OCI-LY3 (cell line): ENCODE data around the gene C13orf46.

Experiments
- H2AFZ ChIP-seq: fragments of 200-600, 300-600 bp; shearing (Covaris generic); 2 replicates; pipeline ENCODE4 v1.6.0; 2014; ENCODE audit warnings: antibody characterized with exemption, low read depth, low read length
- H3K27ac ChIP-seq: fragments of 200-600, 300-600 bp; sonication (generic); 2 replicates; pipeline ENCODE4 v1.5.1; 2014; ENCODE audit warnings: mild to moderate bottlenecking, low read length, moderate library complexity, mixed read lengths
- H3K27me3 ChIP-seq: fragments of 200-600, 300-600 bp; sonication (generic); 2 replicates; pipeline ENCODE4 v1.6.1; 2014; ENCODE audit warnings: low read depth, low read length, mixed read lengths
- H3K36me3 ChIP-seq: fragments of 200-600, 300-600 bp; sonication (generic); replicated peaks from 2 replicates; pipeline ENCODE3; 2014; ENCODE audit warnings: low read depth, low read length, mixed read lengths
- H3K4me1 ChIP-seq: fragments of 300-600, 200-600 bp; sonication (generic); 2 replicates; pipeline ENCODE4 v1.6.1; 2014; ENCODE audit warnings: low read length, mixed read lengths
- H3K4me2 ChIP-seq: fragments of 200-600, 300-600 bp; sonication (generic); 2 replicates; pipeline ENCODE4 v1.6.1; 2014; ENCODE audit warnings: low read length, mixed read lengths
- H3K4me3 ChIP-seq: fragments of 300-600, 200-600 bp; sonication (generic); 2 replicates; pipeline ENCODE4 v1.5.1; 2014; ENCODE audit warnings: antibody characterized with exemption, mild to moderate bottlenecking, low read length, moderate library complexity
- H3K79me2 ChIP-seq: fragments of 300-600, 200-600 bp; shearing (Covaris generic); 2 replicates; pipeline ENCODE4 v1.6.1; 2014; ENCODE audit warnings: mild to moderate bottlenecking, low read length, mixed read lengths
- H3K9ac ChIP-seq: fragments of 300-600, 200-600 bp; shearing (Covaris generic); 2 replicates; pipeline ENCODE4 v1.6.0; 2014; ENCODE audit warnings: mild to moderate bottlenecking, low read length, moderate library complexity
- H3K9me3 ChIP-seq: fragments of 200-600, 300-600 bp; shearing (Covaris generic); 2 replicates; pipeline ENCODE4 v1.6.1; 2014; ENCODE audit warnings: low read length, mixed read lengths; ENCODE audit not compliant: insufficient read depth
- H4K20me1 ChIP-seq: fragments of 200-600, 300-600 bp; sonication (generic); 2 replicates; pipeline ENCODE4 v1.6.1; 2016; ENCODE audit warnings: low read length, mixed read lengths; ENCODE audit not compliant: insufficient read depth
- EZH2phosphoT487 ChIP-seq: fragments of 200-600 bp; shearing (Covaris generic); IDR thresholded peaks from 2 replicates; pipeline ENCODE4 v1.6.1; 2018; ENCODE audit warnings: antibody characterized with exemption, mixed run types, low read depth
- TF ChIP-seq, protein P1 (sequence below): fragments of 200-600, 300-600 bp; sonication (generic); IDR thresholded peaks from 2 replicates; pipeline ENCODE4 v1.5.1; 2014; ENCODE audit warnings: antibody characterized with exemption, low read length, low read depth

The C13orf46 gene

DNA sequence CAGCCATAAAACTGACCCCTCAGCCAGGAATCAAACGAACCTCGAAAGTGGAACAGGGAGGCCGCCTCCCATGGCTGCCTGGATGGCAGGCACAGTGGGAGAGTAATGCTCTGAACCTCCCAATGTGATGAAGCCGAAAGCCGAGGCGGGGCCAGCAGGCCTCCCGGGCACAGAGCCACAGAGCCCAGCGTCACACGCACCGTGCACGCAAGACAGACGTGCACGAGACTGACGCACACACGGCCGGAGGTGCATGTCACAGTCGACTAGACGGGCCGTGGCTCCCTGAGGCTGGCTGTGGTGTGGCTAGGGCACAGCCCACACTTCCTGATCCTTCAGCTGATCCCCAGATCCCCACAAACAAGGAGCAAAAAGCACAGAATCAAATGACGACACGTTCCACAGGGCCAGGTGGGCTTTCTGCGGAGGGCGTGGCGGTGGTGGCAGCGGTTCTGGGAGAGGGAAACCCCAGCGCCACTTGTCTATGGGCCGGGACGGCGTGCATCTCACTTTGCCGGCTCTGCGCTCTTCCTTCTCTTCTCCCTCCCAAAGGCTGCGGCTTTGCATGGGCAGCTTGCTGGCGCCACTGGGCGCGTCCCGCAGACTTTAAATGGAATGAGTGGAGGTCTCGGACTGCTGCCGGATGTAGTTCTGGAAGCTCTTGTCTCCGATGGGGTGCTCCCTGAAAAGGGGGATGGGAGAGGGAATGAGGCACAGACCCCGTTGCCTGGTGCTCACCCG, 5.0 kb upstream of the C13orf46 start:
- Histone ChIP-seq H3K36me3 (no peaks in the 10 kb centered on the region), H3K9me3 (no peaks in the 10 kb centered on the region)
- TF ChIP-seq EZH2phosphoT487, result no peak
- TF ChIP-seq, protein P1, sequence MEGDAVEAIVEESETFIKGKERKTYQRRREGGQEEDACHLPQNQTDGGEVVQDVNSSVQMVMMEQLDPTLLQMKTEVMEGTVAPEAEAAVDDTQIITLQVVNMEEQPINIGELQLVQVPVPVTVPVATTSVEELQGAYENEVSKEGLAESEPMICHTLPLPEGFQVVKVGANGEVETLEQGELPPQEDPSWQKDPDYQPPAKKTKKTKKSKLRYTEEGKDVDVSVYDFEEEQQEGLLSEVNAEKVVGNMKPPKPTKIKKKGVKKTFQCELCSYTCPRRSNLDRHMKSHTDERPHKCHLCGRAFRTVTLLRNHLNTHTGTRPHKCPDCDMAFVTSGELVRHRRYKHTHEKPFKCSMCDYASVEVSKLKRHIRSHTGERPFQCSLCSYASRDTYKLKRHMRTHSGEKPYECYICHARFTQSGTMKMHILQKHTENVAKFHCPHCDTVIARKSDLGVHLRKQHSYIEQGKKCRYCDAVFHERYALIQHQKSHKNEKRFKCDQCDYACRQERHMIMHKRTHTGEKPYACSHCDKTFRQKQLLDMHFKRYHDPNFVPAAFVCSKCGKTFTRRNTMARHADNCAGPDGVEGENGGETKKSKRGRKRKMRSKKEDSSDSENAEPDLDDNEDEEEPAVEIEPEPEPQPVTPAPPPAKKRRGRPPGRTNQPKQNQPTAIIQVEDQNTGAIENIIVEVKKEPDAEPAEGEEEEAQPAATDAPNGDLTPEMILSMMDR, result no peak

GRCh38 chr13:113977976-113978375, 4.1 kb upstream of the C13orf46 start:
- Histone ChIP-seq H3K27me3 (no peaks in the 10 kb centered on the region), H3K79me2 (no peaks in the 10 kb centered on the region), H3K36me3 (no peaks in the 10 kb centered on the region), H4K20me1 (no peaks in the 10 kb centered on the region), H2AFZ (no peak overlapping the region), H3K4me1 (no peaks in the 10 kb centered on the region), H3K27ac (no peak overlapping the region), H3K4me3 (no peak overlapping the region), H3K4me2 (no peak overlapping the region), H3K9me3 (no peaks in the 10 kb centered on the region), H3K9ac (no peak overlapping the region)
- TF ChIP-seq, protein P1, result no peak
- TF ChIP-seq EZH2phosphoT487, result no peak

More for the DNA sequence above, 5.0 kb upstream of the C13orf46 start:
- H3K27ac ChIP-seq, result no peak overlapping the region
- H3K4me2 ChIP-seq, result no peak overlapping the region
- no peak overlapping the region for H2AFZ ChIP-seq
- H3K79me2 ChIP-seq, result no peaks in the 10 kb centered on the region
- H3K27me3 ChIP-seq, result no peaks in the 10 kb centered on the region
- H3K9ac ChIP-seq, result no peak overlapping the region
- H3K4me3 ChIP-seq, result no peak overlapping the region
- H4K20me1 ChIP-seq, result no peaks in the 10 kb centered on the region
- H3K4me1 ChIP-seq, result no peaks in the 10 kb centered on the region

DNA sequence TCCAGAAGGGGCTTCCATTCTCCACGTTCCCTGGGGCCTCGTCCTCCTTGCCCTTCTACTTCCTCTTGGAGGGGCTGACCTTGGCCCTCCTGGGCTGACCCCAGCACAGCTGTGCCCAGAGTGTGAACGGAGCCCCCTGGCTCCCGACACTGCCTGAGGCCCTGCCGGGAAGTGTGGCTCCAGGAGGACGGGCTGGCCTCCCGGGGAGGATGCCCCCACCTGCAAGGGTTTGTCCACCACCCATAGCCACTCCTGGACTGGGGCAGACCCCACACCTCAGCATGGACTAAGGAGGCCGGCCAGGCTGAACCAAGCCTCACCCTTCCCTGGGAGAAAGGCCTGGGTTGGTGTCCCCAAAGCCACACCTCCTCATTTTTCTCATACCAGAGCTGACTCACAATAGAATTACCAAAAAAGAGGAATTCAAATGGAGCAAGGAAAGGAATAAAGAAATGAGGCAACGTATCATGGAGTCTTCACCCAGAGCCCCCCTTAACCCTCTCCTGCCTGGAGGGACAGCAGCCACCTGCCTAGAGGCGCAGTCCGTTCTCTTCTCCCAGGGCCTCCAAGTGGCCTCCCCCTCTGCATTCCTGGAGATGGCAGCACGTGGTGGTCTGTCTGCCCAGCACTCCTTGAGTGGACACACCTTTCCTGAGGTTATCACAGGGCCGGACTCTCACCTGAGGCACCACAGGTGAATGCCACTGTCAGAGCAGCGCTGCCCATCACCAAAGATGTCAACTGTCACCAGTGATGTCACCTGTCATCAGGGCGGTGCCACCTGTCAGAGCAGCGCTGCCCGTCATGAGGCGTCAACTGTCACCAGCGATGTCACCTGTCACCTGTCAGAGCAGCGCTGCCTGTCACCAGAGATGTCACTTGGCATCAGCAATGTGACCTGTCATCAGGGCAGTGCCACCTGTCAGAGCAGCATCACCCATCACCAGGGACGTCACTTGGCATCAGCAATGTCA, 3.1 kb upstream of the C13orf46 start:
- Histone ChIP-seq H3K27ac (no peak overlapping the region), H2AFZ (no peak overlapping the region), H3K4me3 (no peak overlapping the region), H3K27me3 (no peaks in the 10 kb centered on the region), H3K36me3 (no peaks in the 10 kb centered on the region), H3K9me3 (peaks cover 3% of the 10 kb centered on the region; the same call in 1 of the 2 replicates), H4K20me1 (no peaks in the 10 kb centered on the region), H3K9ac (no peak overlapping the region), H3K4me1 (no peaks in the 10 kb centered on the region), H3K4me2 (no peak overlapping the region), H3K79me2 (no peaks in the 10 kb centered on the region)
- TF ChIP-seq EZH2phosphoT487, result no peak

GRCh38 chr13:113975416-113975815, 1.5 kb upstream of the C13orf46 start:
- Histone ChIP-seq H3K4me2 (no peak overlapping the region), H3K9me3 (peaks cover 5% of the 10 kb centered on the region; the same call in 1 of the 2 replicates), H4K20me1 (no peaks in the 10 kb centered on the region), H3K9ac (no peak overlapping the region), H3K4me1 (no peaks in the 10 kb centered on the region), H3K27ac (no peak overlapping the region), H3K27me3 (no peaks in the 10 kb centered on the region), H2AFZ (no peak overlapping the region), H3K4me3 (no peak overlapping the region), H3K79me2 (no peaks in the 10 kb centered on the region), H3K36me3 (no peaks in the 10 kb centered on the region)
- TF ChIP-seq EZH2phosphoT487, result no peak
- TF ChIP-seq, protein P1, result no peak
